ENCODE measurements around the gene KCNJ5. TPM values are rescaled to one million over a fixed set of nuclear protein-coding genes. Genes with fewer than 3 reads are reported as not detected.

KCNJ5 gene
- total RNA-seq, 2 donors from 2014 or later, result 6.3 to 13.7 TPM

GRCh38 chr11:128929991-128930390 lies 38.8 kb downstream of the KCNJ5 start:
- no peak overlapping the region for H3K27ac ChIP-seq
- H3K36me3 ChIP-seq (replicated peaks in 1 of 2; ENCODE audit: insufficient read depth in 1 of 2, low read depth in 2 of 2), result no peaks in the 10 kb centered on the region
- DNase-seq, result no peak
- H3K4me3 ChIP-seq, result no peak overlapping the region
- peaks cover under 1% of the 10 kb centered on the region for H3K4me1 ChIP-seq
- WGBS, 2 donors, result 69 to 84% methylated on average over 11 to 12 of the region's 12 CpGs
- ATAC-seq, result no peak
- TF ChIP-seq CTCF (IDR thresholded peaks at IDR 0.05) (no peak), POLR2A (IDR thresholded peaks at IDR 0.05) (no peak)
- intact Hi-C loops (cut with DNase I), result no loop called here
- H3K27me3 ChIP-seq, result no peaks in the 10 kb centered on the region
- no peaks in the 10 kb centered on the region for H3K9me3 ChIP-seq

- intact Hi-C loops (cut with DNase I), result no loop called here
- no peak for TF ChIP-seq CTCF (IDR thresholded peaks at IDR 0.05)
- no peak for TF ChIP-seq POLR2A (IDR thresholded peaks at IDR 0.05)
- ATAC-seq (no peak), DNase-seq (no peak)
- Histone ChIP-seq H3K27ac (no peak overlapping the region), H3K9me3 (no peaks in the 10 kb centered on the region), H3K36me3 (replicated peaks in 1 of 2; ENCODE audit: insufficient read depth in 1 of 2, low read depth in 2 of 2) (no peaks in the 10 kb centered on the region), H3K27me3 (no peaks in the 10 kb centered on the region), H3K4me3 (no peak overlapping the region), H3K4me1 (no peaks in the 10 kb centered on the region)
- WGBS, 2 donors, result 75 to 92% methylated on average over 3 of the region's 3 CpGs
These were observed 39.9 kb downstream of the KCNJ5 start for GRCh38 chr11:128931066-128931465.

- 71 to 82% methylated on average over 6 of the region's 6 CpGs for WGBS, 2 donors
- Histone ChIP-seq H3K36me3 (replicated peaks in 1 of 2; ENCODE audit: insufficient read depth in 1 of 2, low read depth in 2 of 2) (no peaks in the 10 kb centered on the region), H3K27me3 (no peaks in the 10 kb centered on the region), H3K9me3 (no peaks in the 10 kb centered on the region), H3K27ac (no peak overlapping the region), H3K4me3 (no peak overlapping the region), H3K4me1 (no peaks in the 10 kb centered on the region)
- no peak for ATAC-seq
- intact Hi-C loops (cut with DNase I), result no loop called here
- no peak for DNase-seq
- TF ChIP-seq POLR2A (IDR thresholded peaks at IDR 0.05), result no peak
- TF ChIP-seq CTCF (IDR thresholded peaks at IDR 0.05), result no peak
These were observed 40.5 kb downstream of the KCNJ5 start for GRCh38 chr11:128931668-128932067.

- no peak for DNase-seq
- Histone ChIP-seq H3K4me1 (no peaks in the 10 kb centered on the region), H3K9me3 (no peaks in the 10 kb centered on the region), H3K27me3 (no peaks in the 10 kb centered on the region), H3K27ac (no peak overlapping the region), H3K4me3 (no peak overlapping the region), H3K36me3 (replicated peaks in 1 of 2; ENCODE audit: insufficient read depth in 1 of 2, low read depth in 2 of 2) (no peaks in the 10 kb centered on the region)
- ATAC-seq, result no peak
- intact Hi-C loops (cut with DNase I), result no loop called here
- TF ChIP-seq CTCF (IDR thresholded peaks at IDR 0.05), result no peak
- TF ChIP-seq POLR2A (IDR thresholded peaks at IDR 0.05), result no peak
- 82 to 87% methylated on average over 7 of the region's 7 CpGs for WGBS, 2 donors
These were observed 42.5 kb downstream of the KCNJ5 start for GRCh38 chr11:128933481-128934178.

- no peak overlapping the region for H3K27ac ChIP-seq
- intact Hi-C loops (cut with DNase I), result no loop called here
- no peaks in the 10 kb centered on the region for H3K4me1 ChIP-seq
- no peak overlapping the region for H3K4me3 ChIP-seq
- H3K27me3 ChIP-seq, result no peaks in the 10 kb centered on the region
- no peak for ATAC-seq
- no peak for DNase-seq
- H3K9me3 ChIP-seq, result no peaks in the 10 kb centered on the region
- TF ChIP-seq CTCF (IDR thresholded peaks at IDR 0.05), result no peak
- no peak for TF ChIP-seq POLR2A (IDR thresholded peaks at IDR 0.05)
- no peaks in the 10 kb centered on the region for H3K36me3 ChIP-seq (replicated peaks in 1 of 2; ENCODE audit: insufficient read depth in 1 of 2, low read depth in 2 of 2)
- WGBS, 2 donors, result 93 to 98% methylated on average over 7 of the region's 7 CpGs
These were observed 43.2 kb downstream of the KCNJ5 start for GRCh38 chr11:128934351-128934750.
